Measurements from ENCODE around the gene VEPH1.

DNA sequence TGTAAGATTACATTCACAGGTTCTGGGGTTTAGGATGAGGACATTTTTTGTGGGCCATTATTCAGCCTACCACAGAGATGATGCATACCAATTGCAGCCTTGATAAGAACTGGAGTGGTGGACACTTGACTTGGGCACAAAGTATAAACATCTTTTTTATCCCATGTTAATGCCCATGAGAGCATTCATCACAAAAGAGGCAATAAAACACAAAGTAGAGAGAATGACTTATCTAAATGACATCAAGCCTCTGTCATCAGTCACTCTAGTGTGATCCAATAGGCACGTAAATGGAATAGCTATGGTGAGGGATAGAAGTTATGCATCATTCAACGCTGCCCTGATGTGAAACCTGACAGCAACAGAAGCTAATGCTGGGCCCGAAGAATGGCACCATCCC lies 25.8 kb downstream of the VEPH1 start:
- TF ChIP-seq, protein P1, sequence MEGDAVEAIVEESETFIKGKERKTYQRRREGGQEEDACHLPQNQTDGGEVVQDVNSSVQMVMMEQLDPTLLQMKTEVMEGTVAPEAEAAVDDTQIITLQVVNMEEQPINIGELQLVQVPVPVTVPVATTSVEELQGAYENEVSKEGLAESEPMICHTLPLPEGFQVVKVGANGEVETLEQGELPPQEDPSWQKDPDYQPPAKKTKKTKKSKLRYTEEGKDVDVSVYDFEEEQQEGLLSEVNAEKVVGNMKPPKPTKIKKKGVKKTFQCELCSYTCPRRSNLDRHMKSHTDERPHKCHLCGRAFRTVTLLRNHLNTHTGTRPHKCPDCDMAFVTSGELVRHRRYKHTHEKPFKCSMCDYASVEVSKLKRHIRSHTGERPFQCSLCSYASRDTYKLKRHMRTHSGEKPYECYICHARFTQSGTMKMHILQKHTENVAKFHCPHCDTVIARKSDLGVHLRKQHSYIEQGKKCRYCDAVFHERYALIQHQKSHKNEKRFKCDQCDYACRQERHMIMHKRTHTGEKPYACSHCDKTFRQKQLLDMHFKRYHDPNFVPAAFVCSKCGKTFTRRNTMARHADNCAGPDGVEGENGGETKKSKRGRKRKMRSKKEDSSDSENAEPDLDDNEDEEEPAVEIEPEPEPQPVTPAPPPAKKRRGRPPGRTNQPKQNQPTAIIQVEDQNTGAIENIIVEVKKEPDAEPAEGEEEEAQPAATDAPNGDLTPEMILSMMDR (optimal IDR thresholded peaks at IDR 0.05 in 1 of 3, IDR thresholded peaks at IDR 0.05 in 1 of 3, conservative IDR thresholded peaks at IDR 0.05 in 1 of 3; ENCODE audit: extremely low read depth in 1 of 3, insufficient read depth in 2 of 3, low read length in 3 of 3) = no peak
- no peak for TF ChIP-seq EZH2 (IDR thresholded peaks at IDR 0.05; ENCODE audit: low read length)
